HTR-8/SVneo (cell line): ENCODE measurements around the gene ERCC6L.

Experiments
- DNase-seq: peaks from one replicate; pipeline ENCODE4 v3.0.0; 2011; ENCODE audit warnings: low spot score, mixed read lengths; ENCODE audit not compliant: insufficient read length
- FAIRE-seq: peaks from 2 replicates; lab custom pipeline; 2011; peaks lifted over from hg19 to GRCh38; lab: Jason Lieb, UNC

ERCC6L gene

GRCh38 chrX:72238721-72239475 lies at the start of gene ERCC6L:
Gene ERCC6L (minus strand): TSS chrX:72239027. CDS start chrX:72238911, 116 bp downstream.
- FAIRE-seq (peak; percentile 100), DNase-seq (peak; percentile 97)

- FAIRE-seq (no peak), DNase-seq (no peak)
Observed at GRCh38 chrX:72282302-72282701, 43.5 kb upstream of the ERCC6L start.

- DNase-seq (peak; percentile 48), FAIRE-seq (peak; percentile 58)
Observed at GRCh38 chrX:72280321-72280845, 41.6 kb upstream of the ERCC6L start.

- no peak for DNase-seq
- peak; percentile 60 for FAIRE-seq
Observed at GRCh38 chrX:72276478-72276953, 37.7 kb upstream of the ERCC6L start.

- no peak for DNase-seq
- FAIRE-seq: no peak
Observed at GRCh38 chrX:72274526-72274925, 35.7 kb upstream of the ERCC6L start.

- DNase-seq: no peak
- FAIRE-seq: no peak
Observed at GRCh38 chrX:72273718-72274117, 34.9 kb upstream of the ERCC6L start.

- no peak for DNase-seq
- no peak for FAIRE-seq
Observed at GRCh38 chrX:72272868-72273267, 34.0 kb upstream of the ERCC6L start.

GRCh38 chrX:72271812-72272211 lies 33.0 kb upstream of the ERCC6L start:
- FAIRE-seq (peak; percentile 16), DNase-seq (no peak)

- no peak for FAIRE-seq
- no peak for DNase-seq
Observed at GRCh38 chrX:72271091-72271788, 32.4 kb upstream of the ERCC6L start.

GRCh38 chrX:72270316-72270866 lies 31.6 kb upstream of the ERCC6L start:
- DNase-seq (no peak), FAIRE-seq (peak; percentile 16)

- DNase-seq (no peak), FAIRE-seq (peak; percentile 36)
Observed at GRCh38 chrX:72269671-72270251, 30.9 kb upstream of the ERCC6L start.

- DNase-seq: no peak
- no peak for FAIRE-seq
Observed at GRCh38 chrX:72268597-72269365, 30.0 kb upstream of the ERCC6L start.

- FAIRE-seq: no peak
- DNase-seq: no peak
Observed at GRCh38 chrX:72265263-72265662, 26.4 kb upstream of the ERCC6L start.

- FAIRE-seq (no peak), DNase-seq (no peak)
Observed at GRCh38 chrX:72262077-72262476, 23.2 kb upstream of the ERCC6L start.

- no peak for FAIRE-seq
Observed at GRCh38 chrX:72260448-72260847, 21.6 kb upstream of the ERCC6L start.

GRCh38 chrX:72258174-72258573 lies 19.3 kb upstream of the ERCC6L start:
- DNase-seq (no peak), FAIRE-seq (peak; percentile 71)

More at GRCh38 chrX:72260448-72260847, 21.6 kb upstream of the ERCC6L start:
- no peak for DNase-seq

GRCh38 chrX:72255864-72256263 lies 17.0 kb upstream of the ERCC6L start:
- DNase-seq (no peak), FAIRE-seq (no peak)

- no peak for DNase-seq
- FAIRE-seq: no peak
Observed at GRCh38 chrX:72255445-72255844, 16.6 kb upstream of the ERCC6L start.

GRCh38 chrX:72254816-72255215 lies 16.0 kb upstream of the ERCC6L start:
- no peak for FAIRE-seq

GRCh38 chrX:72253686-72254085 lies 14.9 kb upstream of the ERCC6L start:
- DNase-seq (no peak), FAIRE-seq (no peak)

More at GRCh38 chrX:72254816-72255215, 16.0 kb upstream of the ERCC6L start:
- no peak for DNase-seq
